ENCODE results near the gene RAET1L.

DNA sequence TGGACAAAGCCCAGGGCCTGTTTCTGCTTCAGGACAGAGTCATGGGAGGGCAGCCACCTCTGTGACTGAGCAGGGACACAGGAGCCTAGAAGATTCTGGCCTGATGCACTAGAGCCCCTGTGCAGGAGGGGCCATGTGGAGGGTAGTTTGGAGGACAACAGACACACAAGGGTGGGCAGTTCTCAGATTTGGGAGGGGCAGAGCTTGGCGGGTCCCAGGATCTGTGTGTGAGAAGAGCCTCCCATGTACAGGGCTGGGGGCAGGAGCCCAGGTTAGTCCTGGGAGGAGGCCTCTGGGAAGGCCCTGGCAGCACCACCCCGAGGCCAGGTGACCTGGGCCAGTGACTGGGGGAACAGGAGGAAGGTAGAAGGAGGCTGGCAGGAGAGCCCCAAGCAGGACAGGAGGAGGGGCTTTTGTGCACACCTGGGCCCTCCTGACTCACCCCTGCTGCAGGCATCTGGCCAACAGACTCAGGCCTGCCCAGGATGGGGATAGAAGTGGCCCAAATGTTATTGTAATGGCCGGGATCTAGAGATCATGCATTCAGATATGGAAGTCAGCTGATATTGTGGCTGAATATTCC, 45.0 kb upstream of the RAET1L start:
- TF ChIP-seq, protein P1, sequence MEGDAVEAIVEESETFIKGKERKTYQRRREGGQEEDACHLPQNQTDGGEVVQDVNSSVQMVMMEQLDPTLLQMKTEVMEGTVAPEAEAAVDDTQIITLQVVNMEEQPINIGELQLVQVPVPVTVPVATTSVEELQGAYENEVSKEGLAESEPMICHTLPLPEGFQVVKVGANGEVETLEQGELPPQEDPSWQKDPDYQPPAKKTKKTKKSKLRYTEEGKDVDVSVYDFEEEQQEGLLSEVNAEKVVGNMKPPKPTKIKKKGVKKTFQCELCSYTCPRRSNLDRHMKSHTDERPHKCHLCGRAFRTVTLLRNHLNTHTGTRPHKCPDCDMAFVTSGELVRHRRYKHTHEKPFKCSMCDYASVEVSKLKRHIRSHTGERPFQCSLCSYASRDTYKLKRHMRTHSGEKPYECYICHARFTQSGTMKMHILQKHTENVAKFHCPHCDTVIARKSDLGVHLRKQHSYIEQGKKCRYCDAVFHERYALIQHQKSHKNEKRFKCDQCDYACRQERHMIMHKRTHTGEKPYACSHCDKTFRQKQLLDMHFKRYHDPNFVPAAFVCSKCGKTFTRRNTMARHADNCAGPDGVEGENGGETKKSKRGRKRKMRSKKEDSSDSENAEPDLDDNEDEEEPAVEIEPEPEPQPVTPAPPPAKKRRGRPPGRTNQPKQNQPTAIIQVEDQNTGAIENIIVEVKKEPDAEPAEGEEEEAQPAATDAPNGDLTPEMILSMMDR (IDR thresholded peaks at IDR 0.05), result no peak
- TF ChIP-seq POLR2A (IDR thresholded peaks at IDR 0.05), result no peak

All from Peyer's patch (tissue), 4 donors.